RWPE1 (cell line): Measurements from ENCODE around the gene JSRP1.
A peak's percentile ranks its signal among the peaks of the same experiment; 100 is the strongest.

Experiments used
- CTCF ChIA-PET: fragments of 350-600 bp; sonication (Branson Sonifier 250); formaldehyde crosslinking; extraction: SDS; loops from one replicate; lab custom pipeline; 2021; lab: Yijun Ruan, JAX
- POLR2A ChIA-PET: fragments of 400-600 bp; formaldehyde crosslinking; extraction: SDS; loops from one replicate; lab custom pipeline; 2020; ENCODE audit warnings: antibody characterized with exemption; ENCODE audit not compliant: low non-redundant PET; lab: Yijun Ruan, JAX
- DNase-seq: peaks from one replicate; pipeline ENCODE4 v3.0.0; 2012; ENCODE audit warnings: low spot score
- H3K27ac ChIP-seq: fragments of 450-650 bp; 2 replicates; pipeline ENCODE4 v1.5.1; 2017
- TF ChIP-seq, protein P1 (sequence below): fragments of 450-650 bp; conservative IDR thresholded peaks from 2 replicates; pipeline ENCODE4 v1.5.1; 2017; ENCODE audit warnings: low read depth, mild to moderate bottlenecking

The JSRP1 gene

DNA sequence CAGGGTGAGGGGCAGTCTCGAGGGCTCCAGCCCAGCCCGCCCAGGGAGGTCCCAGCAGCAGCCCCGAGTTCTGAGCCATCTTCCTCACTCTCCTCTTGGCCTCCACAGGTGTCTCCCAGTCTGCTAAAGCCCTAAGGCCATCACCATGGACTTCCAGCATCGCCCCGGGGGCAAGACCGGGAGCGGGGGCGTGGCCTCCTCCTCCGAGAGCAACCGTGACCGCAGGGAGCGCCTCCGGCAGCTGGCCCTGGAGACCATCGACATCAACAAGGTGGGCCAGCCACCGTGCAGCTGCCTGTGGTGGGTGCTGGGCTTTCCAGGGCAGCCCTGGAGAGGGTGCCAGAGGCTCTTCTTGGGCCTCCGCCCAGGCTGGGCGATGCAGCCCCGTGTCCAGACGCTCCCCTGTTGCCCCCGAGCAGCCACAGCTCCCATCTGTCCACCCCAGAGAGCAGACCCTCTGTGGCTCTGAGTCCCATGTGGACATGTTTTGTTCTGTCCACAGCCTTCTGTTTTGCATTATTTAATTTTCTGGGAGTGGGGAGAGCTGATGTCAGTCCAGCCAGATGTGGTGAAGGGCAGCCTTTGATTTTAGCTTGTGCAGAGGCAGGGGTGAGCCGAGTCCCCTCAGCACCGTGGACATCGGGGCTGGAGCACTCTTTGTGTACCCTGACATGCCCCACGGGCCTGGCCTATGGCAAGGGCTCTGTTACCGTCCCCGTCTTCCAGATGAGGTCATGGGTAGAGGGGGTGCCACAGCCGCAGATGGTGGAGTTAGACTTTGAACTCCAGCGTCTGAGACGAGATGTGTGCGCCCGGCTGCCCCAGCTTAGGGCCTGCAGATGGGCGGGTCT, 12.7 kb downstream of the JSRP1 start:
- TF ChIP-seq, protein P1, sequence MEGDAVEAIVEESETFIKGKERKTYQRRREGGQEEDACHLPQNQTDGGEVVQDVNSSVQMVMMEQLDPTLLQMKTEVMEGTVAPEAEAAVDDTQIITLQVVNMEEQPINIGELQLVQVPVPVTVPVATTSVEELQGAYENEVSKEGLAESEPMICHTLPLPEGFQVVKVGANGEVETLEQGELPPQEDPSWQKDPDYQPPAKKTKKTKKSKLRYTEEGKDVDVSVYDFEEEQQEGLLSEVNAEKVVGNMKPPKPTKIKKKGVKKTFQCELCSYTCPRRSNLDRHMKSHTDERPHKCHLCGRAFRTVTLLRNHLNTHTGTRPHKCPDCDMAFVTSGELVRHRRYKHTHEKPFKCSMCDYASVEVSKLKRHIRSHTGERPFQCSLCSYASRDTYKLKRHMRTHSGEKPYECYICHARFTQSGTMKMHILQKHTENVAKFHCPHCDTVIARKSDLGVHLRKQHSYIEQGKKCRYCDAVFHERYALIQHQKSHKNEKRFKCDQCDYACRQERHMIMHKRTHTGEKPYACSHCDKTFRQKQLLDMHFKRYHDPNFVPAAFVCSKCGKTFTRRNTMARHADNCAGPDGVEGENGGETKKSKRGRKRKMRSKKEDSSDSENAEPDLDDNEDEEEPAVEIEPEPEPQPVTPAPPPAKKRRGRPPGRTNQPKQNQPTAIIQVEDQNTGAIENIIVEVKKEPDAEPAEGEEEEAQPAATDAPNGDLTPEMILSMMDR = no peak
- peak overlapping the region; percentile 68 for H3K27ac ChIP-seq
- POLR2A ChIA-PET = no interaction called here
- CTCF ChIA-PET = no interaction called here
- DNase-seq = no peak

DNA sequence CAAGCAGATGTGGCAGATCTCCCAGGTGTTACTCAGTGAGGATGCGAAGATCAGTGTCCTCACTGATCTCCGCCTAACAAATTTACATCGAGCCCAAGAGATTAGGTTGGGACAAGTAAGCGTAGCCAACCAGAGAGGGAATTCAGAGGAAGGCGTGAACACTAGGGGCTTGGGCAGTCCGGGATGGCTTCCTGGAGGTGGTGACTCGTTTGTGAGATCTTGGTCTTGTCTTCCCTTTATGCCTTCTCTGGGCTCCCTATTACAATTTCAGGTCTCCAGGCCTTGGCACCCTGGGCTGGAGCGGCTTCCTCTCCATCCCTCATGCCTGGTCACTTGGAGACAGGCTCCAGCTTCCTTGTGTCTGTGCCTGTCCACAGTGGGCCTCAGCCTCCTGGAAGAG, 13.4 kb downstream of the JSRP1 start:
- POLR2A ChIA-PET = no interaction called here
- no peak for DNase-seq
- peak overlapping the region; percentile 68 for H3K27ac ChIP-seq
- TF ChIP-seq, protein P1 = no peak
- CTCF ChIA-PET = no interaction called here

DNA sequence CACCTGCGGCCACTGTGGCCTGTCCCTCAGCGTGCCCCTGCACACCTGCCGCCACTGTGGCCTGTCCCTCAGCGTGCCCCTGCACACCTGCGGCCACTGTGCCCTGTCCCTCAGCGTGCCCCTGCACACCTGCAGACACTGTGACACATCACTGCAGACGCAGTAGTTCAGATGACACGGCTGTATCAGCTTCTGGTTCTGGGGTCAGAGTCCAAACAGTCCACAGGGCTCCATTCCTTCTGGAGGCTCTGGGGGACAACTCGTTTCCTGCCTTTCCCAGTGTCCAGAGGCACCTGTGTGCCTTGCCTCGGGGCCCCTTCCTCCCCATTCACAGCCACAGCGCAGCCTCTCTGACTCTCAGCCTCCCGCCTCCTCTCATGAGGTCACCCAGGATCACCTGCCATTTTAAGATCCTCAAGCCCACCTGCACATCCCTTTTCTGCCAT, 14.1 kb downstream of the JSRP1 start:
- ChIA-PET POLR2A (no interaction called here), CTCF (no interaction called here)
- TF ChIP-seq, protein P1 = no peak
- DNase-seq = no peak
- peak overlapping the region; percentile 68 for H3K27ac ChIP-seq

DNA sequence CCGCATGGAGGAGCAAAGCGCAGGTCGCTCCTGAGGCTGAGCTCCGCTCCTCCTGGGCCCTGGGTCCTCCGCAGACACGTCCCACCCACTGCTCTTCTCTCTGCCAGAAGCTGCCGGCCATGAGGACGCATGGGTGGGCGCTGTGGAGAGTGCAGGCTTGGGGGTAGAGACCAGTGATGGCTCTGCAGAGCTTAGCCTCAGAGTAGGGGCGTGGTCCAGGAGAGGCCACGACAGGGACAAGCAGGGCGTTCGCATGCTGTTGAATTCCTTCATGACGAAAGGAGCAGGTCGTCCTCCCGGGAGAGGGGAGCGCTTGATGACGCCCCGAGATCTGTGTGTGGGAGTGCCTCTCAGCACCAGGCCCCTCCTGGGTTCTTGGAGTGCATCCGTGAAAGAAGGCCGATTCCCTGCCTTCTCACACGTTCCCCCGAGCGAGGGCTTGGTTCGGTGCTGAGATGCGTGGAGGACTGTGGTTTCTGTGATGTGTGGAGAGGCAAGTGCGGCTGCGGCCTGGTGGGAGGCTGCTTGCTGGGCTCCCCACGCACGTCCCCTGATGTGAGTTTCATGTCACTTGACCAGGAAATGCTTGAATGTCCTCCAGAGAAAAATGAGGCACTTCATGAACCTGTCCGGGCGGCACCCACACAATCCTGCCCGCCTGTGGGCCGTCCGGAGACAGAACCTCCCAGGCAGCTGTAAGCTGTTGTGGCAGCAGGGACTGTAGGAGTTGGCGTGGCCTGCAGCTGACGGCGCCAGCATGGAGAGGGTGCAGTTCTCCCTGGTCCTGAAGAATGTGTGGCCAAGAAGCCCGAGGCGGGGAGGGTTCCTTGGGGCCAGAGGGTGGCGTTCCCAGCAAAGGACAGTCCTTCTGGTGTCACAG, 15.1 kb downstream of the JSRP1 start:
- TF ChIP-seq, protein P1 = no peak

DNA sequence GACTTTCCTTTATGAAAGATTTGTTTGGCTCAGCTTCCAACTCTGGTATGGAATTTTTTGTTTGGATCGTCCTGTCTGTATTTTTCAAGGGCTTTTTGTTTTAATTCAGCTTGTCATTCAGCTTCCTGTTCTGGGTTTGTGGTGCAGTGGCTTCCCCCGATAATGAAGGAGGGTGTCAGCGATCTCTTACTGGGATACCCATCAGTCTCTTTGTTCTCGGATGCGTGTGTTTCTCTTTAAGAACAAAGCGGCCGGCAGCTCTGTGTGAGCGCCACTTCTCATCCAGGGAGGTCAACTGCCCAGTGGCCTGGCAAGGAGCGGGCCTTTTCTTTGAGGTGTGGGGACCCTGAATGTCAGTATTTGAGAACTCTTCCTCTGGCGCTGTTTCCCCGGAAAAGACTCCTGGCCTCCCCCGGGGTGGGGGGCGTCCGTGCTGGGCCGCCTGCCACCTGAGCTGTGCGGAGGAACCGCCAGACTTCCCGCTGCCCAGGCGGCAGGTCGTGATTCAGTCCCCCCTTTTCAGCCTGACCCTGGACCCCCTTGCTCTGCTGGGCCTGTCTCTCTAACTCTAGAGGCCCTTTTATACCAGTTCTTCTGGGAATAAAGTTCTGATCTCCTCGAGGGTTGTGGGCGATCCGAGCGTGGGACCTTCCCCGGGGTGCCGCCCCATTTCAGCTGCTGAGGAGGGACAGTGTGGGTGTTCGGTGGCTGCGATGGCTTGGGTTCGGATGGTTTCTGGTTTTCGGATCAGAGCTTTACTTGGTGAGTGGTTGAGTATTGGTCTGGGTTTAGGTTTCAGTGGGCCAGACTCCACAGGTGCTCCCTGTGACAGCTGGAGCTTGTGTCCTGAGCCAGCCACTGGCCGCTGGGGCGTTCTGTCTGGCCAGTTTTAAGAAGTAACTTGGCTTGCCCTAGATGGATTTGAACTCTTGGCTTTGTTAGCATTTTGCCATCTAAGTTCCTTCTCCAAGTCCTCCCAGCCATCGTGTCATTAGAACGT, 16.1 kb downstream of the JSRP1 start:
- ChIA-PET CTCF (interaction anchor here (0.6 to 1.2 kb wide), 3 partner anchors 21 to 375 kb away, joined by 3 read pairs; no protein-coding TSS in a partner anchor), POLR2A (interaction anchor here (0.6 kb wide), 1 partner anchor 92 kb away, joined by 4 read pairs; no protein-coding TSS in a partner anchor)
- no peak for DNase-seq
- TF ChIP-seq, protein P1 = no peak
- H3K27ac ChIP-seq = peak overlapping the region; percentile 68

More for the DNA sequence above, 15.1 kb downstream of the JSRP1 start:
- POLR2A ChIA-PET = interaction anchor here (0.6 kb wide), 1 partner anchor 93 kb away, joined by 4 read pairs; no protein-coding TSS in a partner anchor
- DNase-seq = no peak
- H3K27ac ChIP-seq = peak overlapping the region; percentile 68
- CTCF ChIA-PET = interaction anchor here (1.2 kb wide), 1 partner anchor 20 kb away, joined by 3 read pairs; no protein-coding TSS in a partner anchor
